K562 (cell line): Measurements from ENCODE around the gene FBXW2. TPM values are rescaled to one million over a fixed set of nuclear protein-coding genes. Genes with fewer than 3 reads are reported as not detected.
"Not testable (repeated sequence)": the region's sequence is repeated elsewhere in the genome, so short reads cannot be mapped to it uniquely, and the experiment has no call there.

Experiments
- ATAC-seq: fragments of 200-7000 bp; cut with Tn5 transposase; 3 replicates; pipeline ENCODE4 v1.9.1; 2020; ENCODE audit warnings: moderate library complexity
- BruUV-seq: library from RNA; stranded (reverse); fragments of 400-500 nt; replicated peaks from 2 replicates; lab custom pipeline; 2021; lab: Mats Ljungman, UMichigan
- CTCF ChIA-PET: fragments of 300-600 bp; formaldehyde crosslinking; extraction: SDS; loops from one replicate; lab custom pipeline; 2021; ENCODE audit warnings: low intra/inter-chr PET ratio; lab: Yijun Ruan, JAX
- POLR2A ChIA-PET: fragments of 300-600, 350-650 bp; sonication (Branson Sonifier 250); formaldehyde crosslinking; extraction: SDS; loops from one replicate; lab custom pipeline; 2021; ENCODE audit warnings: antibody characterized with exemption, inconsistent platforms; lab: Yijun Ruan, JAX
- DNase-seq, 4 experiments: peaks; one replicate each; pipeline versions ENCODE4 v3.0.0 to v3.0.0-alpha.2; 2011 to 2018; ENCODE audit warnings: low spot score in 3 of 4, mixed read lengths in 3 of 4; ENCODE audit errors: extremely low read depth in 1 of 4
- FAIRE-seq: peaks from 2 replicates; lab custom pipeline; 2011; peaks lifted over from hg19 to GRCh38; lab: Jason Lieb, UNC
- H2AFZ ChIP-seq: 2 replicates; pipeline ENCODE4 v1.6.0; 2011; ENCODE audit warnings: low read depth, low read length, control low read depth, inconsistent platforms
- H3K27ac ChIP-seq: fragments of 200-600 bp; 3 replicates; pipeline ENCODE4 v1.8.0; 2011; ENCODE audit warnings: low read depth, mild to moderate bottlenecking, control low read depth, inconsistent platforms, low read length, moderate library complexity, mixed read lengths; ENCODE audit errors: extremely low read depth
- H3K27me3 ChIP-seq, 2 experiments: fragments of 300-600 bp in 1 of 2; 2 replicates in 1 of 2; 3 replicates in 1 of 2; pipeline versions ENCODE4 v1.6.0 to v1.8.0; 2011; ENCODE audit warnings: inconsistent platforms in 2 of 2, low read length in 2 of 2, mild to moderate bottlenecking in 1 of 2, mixed read lengths in 1 of 2, moderate library complexity in 1 of 2; ENCODE audit not compliant: control insufficient read depth in 2 of 2, insufficient read depth in 2 of 2
- H3K36me3 ChIP-seq: fragments of 300-600 bp; 3 replicates; pipeline ENCODE4 v1.8.0; 2011; ENCODE audit warnings: mild to moderate bottlenecking, low read length, inconsistent platforms; ENCODE audit not compliant: control insufficient read depth, insufficient read depth
- H3K4me1 ChIP-seq, 2 experiments: fragments of 200-600 bp in 1 of 2; replicated peaks in 1 of 2; 2 replicates in 1 of 2; 3 replicates in 1 of 2; pipeline versions ENCODE4 v1.5.1 to v1.8.0; 2011; ENCODE audit warnings: inconsistent platforms in 2 of 2, low read length in 2 of 2, mild to moderate bottlenecking in 1 of 2, mixed read lengths in 1 of 2, moderate library complexity in 1 of 2; ENCODE audit not compliant: control insufficient read depth in 2 of 2, insufficient read depth in 2 of 2
- H3K4me2 ChIP-seq: 2 replicates; pipeline ENCODE4 v1.6.1; 2011; ENCODE audit warnings: low read length, control low read depth, inconsistent platforms, mixed read lengths; ENCODE audit not compliant: insufficient read depth
- H3K4me3 ChIP-seq: fragments of 200-600 bp; sonication (generic), shearing (Covaris generic); 2 replicates; pipeline ENCODE4 v1.5.1; 2016; ENCODE audit warnings: control low read depth, inconsistent platforms
- H3K79me2 ChIP-seq: fragments of 200-600 bp; 3 replicates; pipeline ENCODE4 v1.8.0; 2011; ENCODE audit warnings: low read length, inconsistent platforms; ENCODE audit not compliant: control insufficient read depth, insufficient read depth
- H3K9ac ChIP-seq, 2 experiments: 2 replicates each; pipeline versions ENCODE4 v1.6.0 to v1.6.1; 2011; ENCODE audit warnings: low read depth in 2 of 2, low read length in 2 of 2, control low read depth in 1 of 2, inconsistent platforms in 1 of 2, mild to moderate bottlenecking in 1 of 2, mixed read lengths in 1 of 2; ENCODE audit not compliant: insufficient read depth in 1 of 2
- H3K9me1 ChIP-seq: one replicate; pipeline ENCODE4 v1.6.0; 2011; ENCODE audit warnings: inconsistent platforms, mild to moderate bottlenecking, low read length, moderate library complexity; ENCODE audit not compliant: control insufficient read depth, insufficient read depth
- H3K9me3 ChIP-seq: replicated peaks from 2 replicates; pipeline ENCODE4 v1.5.1; 2011; ENCODE audit warnings: low read depth, low read length, inconsistent platforms; ENCODE audit not compliant: control insufficient read depth, insufficient read depth
- H4K20me1 ChIP-seq: replicated peaks from 2 replicates; pipeline ENCODE4 v1.6.1; 2011; ENCODE audit warnings: low read length, inconsistent platforms, mixed read lengths; ENCODE audit not compliant: control insufficient read depth, insufficient read depth
- ARID1B ChIP-seq: fragments of 450-650 bp; IDR thresholded peaks from 2 replicates; pipeline ENCODE4 v1.6.1; 2016; ENCODE audit warnings: antibody characterized with exemption, mild to moderate bottlenecking, inconsistent platforms
- CBX3 ChIP-seq, 2 experiments: IDR thresholded peaks; 1 replicate in 1 of 2; 2 replicates in 1 of 2; pipeline ENCODE4 v1.6.1; 2012; ENCODE audit warnings: inconsistent platforms in 2 of 2, low read length in 2 of 2, borderline replicate concordance in 1 of 2, control low read depth in 1 of 2
- CBX5 ChIP-seq: IDR thresholded peaks from 2 replicates; pipeline ENCODE4 v1.6.1; 2014; ENCODE audit warnings: low read depth, borderline replicate concordance
- CEBPZ ChIP-seq: fragments of 150-350 bp; IDR thresholded peaks from 2 replicates; pipeline ENCODE4 v1.6.1; 2014; ENCODE audit warnings: low read depth, mild to moderate bottlenecking, low read length, borderline replicate concordance
- EP300 ChIP-seq: IDR thresholded peaks from 2 replicates; pipeline ENCODE4 v1.6.1; 2012; ENCODE audit warnings: low read length, improper control_type of control experiment
- HLTF ChIP-seq: fragments of 450-650 bp; IDR thresholded peaks from 2 replicates; pipeline ENCODE4 v1.6.1; 2016
- JUN ChIP-seq, 2 experiments: sonication (generic) in 1 of 2; formaldehyde crosslinking in 1 of 2; IDR thresholded peaks; 2 replicates each; pipeline versions ENCODE4 v1.6.1 to v1.8.0; 2012 to 2022; ENCODE audit warnings: borderline replicate concordance in 2 of 2, mild to moderate bottlenecking in 2 of 2, improper control_type of control experiment in 1 of 2, low read depth in 1 of 2, low read length in 1 of 2, missing genetic modification reagents in 1 of 2
- MEIS2 ChIP-seq: fragments of 450-650 bp; IDR thresholded peaks from 2 replicates; pipeline ENCODE4 v1.6.1; 2014; ENCODE audit warnings: mild to moderate bottlenecking; ENCODE audit not compliant: partially characterized antibody
- NCOR1 ChIP-seq: fragments of 450-650 bp; IDR thresholded peaks from 2 replicates; pipeline ENCODE4 v1.6.1; 2016; ENCODE audit warnings: mild to moderate bottlenecking, moderate library complexity
- NFIC ChIP-seq: fragments of 450-650 bp; IDR thresholded peaks from 2 replicates; pipeline ENCODE4 v1.6.1; 2017; ENCODE audit warnings: mild to moderate bottlenecking, inconsistent platforms
- PML ChIP-seq: IDR thresholded peaks from 2 replicates; pipeline ENCODE4 v1.6.1; 2012; ENCODE audit warnings: low read length, inconsistent platforms
- POLR2AphosphoS5 ChIP-seq: IDR thresholded peaks from 2 replicates; pipeline ENCODE4 v1.6.1; 2011; ENCODE audit warnings: mild to moderate bottlenecking, low read depth, low read length, moderate library complexity; ENCODE audit not compliant: control insufficient read depth, insufficient read depth
- TAL1 ChIP-seq: fragments of 450-650 bp; IDR thresholded peaks from 2 replicates; pipeline ENCODE4 v1.6.1; 2016; ENCODE audit warnings: mild to moderate bottlenecking
- TEAD4 ChIP-seq, 2 experiments: sonication (generic) in 1 of 2; formaldehyde crosslinking in 1 of 2; IDR thresholded peaks; 2 replicates each; pipeline versions ENCODE4 v1.6.1 to v1.8.0; 2012 to 2022; ENCODE audit warnings: borderline replicate concordance in 1 of 2, inconsistent platforms in 1 of 2, low read length in 1 of 2, mild to moderate bottlenecking in 1 of 2, missing genetic modification reagents in 1 of 2
- TRIM24 ChIP-seq, 2 experiments: fragments of 450-650 bp; IDR thresholded peaks; 2 replicates each; pipeline ENCODE4 v1.6.1; 2016
- TRIM28 ChIP-seq: fragments of 450-650 bp; IDR thresholded peaks from 2 replicates; pipeline ENCODE4 v1.6.1; 2017
- XRCC3 ChIP-seq: fragments of 450-650 bp; IDR thresholded peaks from 2 replicates; pipeline ENCODE4 v1.6.1; 2017; ENCODE audit warnings: mild to moderate bottlenecking, moderate library complexity
- ZNF280A ChIP-seq: fragments of 450-650 bp; IDR thresholded peaks from 2 replicates; pipeline ENCODE4 v1.6.1; 2018; ENCODE audit warnings: mild to moderate bottlenecking, low read depth; ENCODE audit not compliant: partially characterized antibody
- WGBS: fragments of 100-300 bp; shearing (Covaris generic); methylation state at CpG from one replicate; pipeline ENCODE4 v1.1.6; 2016; ENCODE audit warnings: low coverage, mixed read lengths; ENCODE audit not compliant: insufficient coverage; ENCODE audit errors: missing lambda C conversion rate; 5-methylcytosine and 5-hydroxymethylcytosine counted together
- in situ Hi-C: fragments of 300-500 bp; cut with MboI; formaldehyde crosslinking; loops from 4 replicates; pipeline ENCODE4 v1.15.0; 2018; ENCODE audit warnings: inconsistent platforms, mixed read lengths
- intact Hi-C: fragments of 100-400 bp; cut with micrococcal nuclease; formaldehyde crosslinking; loops from 2 replicates; pipeline ENCODE4 v1.14.2; 2022
- polyA plus RNA-seq, 8 experiments: library from polyadenylated mRNA; depleted of rRNA in 4 of 8; stranded (reverse) in 5 of 8; unstranded in 3 of 8; fragments of >200 nt; fragmentation: Nextera tagmentation in 2 of 8; fragmentation: Illumina TruSeq in 1 of 8; extraction: Ambion mirVana in 2 of 8; extraction: Trizol in 1 of 8; gene quantifications; 2 replicates each; pipeline versions ENCODE4 v1.2.1 to v1.2.3, GENCODE V29; 2011 to 2014; ENCODE audit warnings: inconsistent platforms in 1 of 8, missing spikeins in 1 of 8
- total RNA-seq, 7 experiments: library from RNA; depleted of rRNA in 6 of 7; stranded (reverse); fragments of >200 nt in 6 of 7; fragmentation: Illumina TruSeq in 2 of 7; extraction: Trizol in 2 of 7; gene quantifications; 2 replicates each; pipeline versions ENCODE4 v1.2.1 to v1.2.3, GENCODE V29; 2011 to 2021; ENCODE audit warnings: low replicate concordance in 1 of 7

FBXW2 gene
- total and polyA plus RNA-seq, 9 of the 15 experiments (the other 6 are each of a cell fraction or from before 2014, with no cell fraction given) = 2.5 to 57.8 (median 28.1) TPM

- CTCF ChIA-PET; H3K4me1 ChIP-seq; H3K4me2 ChIP-seq; H3K27ac ChIP-seq; H3K4me3 ChIP-seq; POLR2A ChIA-PET; ATAC-seq; BruUV-seq; H2AFZ ChIP-seq; H3K9ac ChIP-seq; H4K20me1 ChIP-seq; FAIRE-seq; H3K27me3 ChIP-seq; H3K79me2 ChIP-seq; H3K9me1 ChIP-seq; TF ChIP-seq JUN, TEAD4 (CRISPR knock-in tag; IDR thresholded peaks at IDR 0.05; ENCODE audit: borderline replicate concordance): not testable (repeated sequence)
- intact Hi-C loops (loop anchor here (5.0 kb wide), 1 partner anchor 37 kb away; the partner anchor contains the start of gene PSMD5), in situ Hi-C loops (loop anchor here (5.0 kb wide), 1 partner anchor 67 kb away; no protein-coding TSS in a partner anchor)
- Histone ChIP-seq H3K36me3 (peaks cover 25% of the 10 kb centered on the region; the same call in 2 of the 3 replicates), H3K9me3 (peaks cover 31% of the 10 kb centered on the region)
- DNase-seq = peak in 1 of 4 experiments; percentile 62
- WGBS = 29% methylated on average over 3 of the region's 3 CpGs
- peak; percentile 14; the same call in 1 of the 2 replicates for TF ChIP-seq EP300
- TF ChIP-seq NFIC = peak; percentile 31
- TF ChIP-seq JUN (IDR thresholded peaks at IDR 0.05; ENCODE audit: borderline replicate concordance, low read depth, low read length) = peak; percentile 49; the same call in 1 of the 2 replicates
- peak; percentile 21; the same call in 1 of the 2 replicates for TF ChIP-seq PML
- peak; percentile 69; the same call in 1 of the 2 replicates for TF ChIP-seq XRCC3
- TF ChIP-seq MEIS2 = peak; percentile 72
- TF ChIP-seq CBX3 (IDR thresholded peaks at IDR 0.05; ENCODE audit: borderline replicate concordance in 1 of 2, low read length in 2 of 2) = peak; percentile 61 to 99
- TF ChIP-seq CEBPZ = peak; percentile 62; the same call in 1 of the 2 replicates
- peak; percentile 71 to 80; a peak in 3 of 4 replicates for TF ChIP-seq TRIM24 (IDR thresholded peaks at IDR 0.05)
- TF ChIP-seq NCOR1 = peak; percentile 47; the same call in 1 of the 2 replicates
- TF ChIP-seq ARID1B = peak; percentile 20; the same call in 1 of the 2 replicates
- TF ChIP-seq TAL1 = peak; percentile 30; the same call in 1 of the 2 replicates
- TF ChIP-seq ZNF280A = peak; percentile 92
- TF ChIP-seq TRIM28 = peak; percentile 97
- peak; percentile 94 for TF ChIP-seq CBX5
- TF ChIP-seq POLR2AphosphoS5 = 0 out of 2 replicates have a peak, but pooled peaks have one; percentile 24
- TF ChIP-seq TEAD4 (IDR thresholded peaks at IDR 0.05; ENCODE audit: low read length) = peak; percentile 32; the same call in 1 of the 2 replicates
- 0 out of 2 replicates have a peak, but pooled peaks have one; percentile 46 for TF ChIP-seq HLTF
Observed at GRCh38 chr9:120804784-120805363, 11.7 kb upstream of the FBXW2 start.
